Germinal center (tissue), 1 donor: Measurements from ENCODE around the gene ZFHX3.

ENCODE experiments used
- DNase-seq: peaks from one replicate; pipeline ENCODE4 v3.0.0; 2012; ENCODE audit warnings: mixed read lengths, low spot score

The ZFHX3 gene

GRCh38 chr16:73067671-73068540 is 20.0 kb upstream of the ZFHX3 start:
- no peak for DNase-seq

DNA sequence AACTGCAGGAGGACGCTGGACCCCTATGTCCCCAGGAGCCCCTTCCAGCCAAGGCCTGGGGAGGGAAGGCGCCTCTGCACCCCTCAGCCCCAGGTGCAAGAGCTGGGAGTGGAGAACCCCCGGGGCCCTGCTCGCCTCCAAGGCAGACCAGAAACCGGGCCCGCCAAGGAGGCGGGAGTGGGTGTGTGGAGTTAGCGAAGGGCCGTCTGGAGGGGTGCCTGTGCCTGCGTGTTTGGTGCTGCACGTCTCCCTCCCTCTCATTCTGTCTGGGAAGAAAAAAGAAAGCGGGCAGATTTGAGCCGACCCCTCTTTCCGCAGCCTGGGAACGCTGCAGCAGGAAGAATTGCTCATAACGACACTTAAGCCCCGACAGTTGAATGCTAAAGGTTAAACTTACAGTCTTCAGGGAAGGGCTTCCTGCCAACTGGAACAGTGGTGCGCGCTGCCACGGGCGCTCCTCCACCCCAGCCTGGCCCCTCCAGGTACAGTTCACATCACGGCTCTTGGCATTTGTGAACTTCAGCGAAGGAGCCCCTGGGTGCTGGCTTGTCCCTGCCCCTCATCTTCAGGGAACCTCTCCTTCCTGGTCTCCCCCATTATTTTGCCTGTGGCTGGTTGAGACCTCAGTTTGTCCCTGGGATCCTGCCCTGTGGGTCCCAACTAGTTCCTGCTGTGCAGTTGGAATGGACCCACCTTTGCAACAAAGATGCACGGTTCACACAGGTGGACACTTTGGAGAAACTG is 19.2 kb upstream of the ZFHX3 start:
- no peak for DNase-seq

DNA sequence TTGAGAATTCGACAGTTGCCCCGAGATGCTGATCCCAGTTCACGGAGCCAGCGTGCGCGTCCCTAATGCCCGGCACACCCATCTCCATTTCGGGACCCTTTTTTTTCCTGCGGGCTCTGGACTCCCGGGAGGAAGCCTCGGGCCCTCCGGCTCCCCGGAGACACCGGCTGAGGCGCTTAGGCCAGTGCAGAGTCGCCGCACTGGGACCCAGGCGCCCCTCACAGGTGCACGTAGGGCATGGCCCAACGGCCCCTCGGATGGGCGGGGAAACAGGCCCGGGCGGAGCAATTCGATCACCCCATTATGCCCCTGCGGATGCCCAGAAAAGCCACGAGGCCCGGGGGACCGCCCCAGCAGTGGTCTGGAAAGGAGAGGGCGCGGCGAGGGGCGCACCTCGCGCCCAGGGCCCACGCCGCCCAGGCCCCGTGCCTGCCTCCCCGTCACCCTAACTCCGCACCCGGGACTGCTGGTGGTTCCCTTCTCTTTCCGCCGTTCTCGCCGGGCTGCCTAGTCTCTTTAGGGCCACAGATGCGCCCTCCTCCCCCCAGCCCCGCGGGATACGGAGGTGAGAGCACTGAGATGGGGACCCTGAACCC is 18.5 kb upstream of the ZFHX3 start:
- DNase-seq, result no peak

- DNase-seq, result no peak
Measured at GRCh38 chr16:73065632-73066330, 17.9 kb upstream of the ZFHX3 start.

GRCh38 chr16:73064994-73065545 is 17.1 kb upstream of the ZFHX3 start:
- no peak for DNase-seq

- no peak for DNase-seq
Measured at GRCh38 chr16:73064212-73064993, 16.5 kb upstream of the ZFHX3 start.

DNA sequence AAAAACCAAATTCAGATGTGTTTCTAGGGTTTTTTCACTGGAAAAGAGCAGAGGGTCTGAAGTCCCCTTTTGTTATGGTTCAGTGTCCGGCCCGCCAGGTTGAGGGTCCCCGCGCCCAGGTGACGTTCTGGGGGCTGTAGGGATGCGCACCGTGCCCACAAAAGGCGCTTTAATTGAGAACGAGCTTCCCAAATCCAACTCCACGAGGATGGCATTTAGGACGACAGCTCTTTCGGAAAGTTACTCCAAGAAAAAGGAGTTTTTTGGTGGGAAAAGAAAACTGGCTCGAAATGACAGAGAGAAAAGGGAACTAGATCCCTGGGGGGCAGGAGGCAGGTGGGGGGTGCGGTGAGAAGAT is 15.9 kb upstream of the ZFHX3 start:
- no peak for DNase-seq

GRCh38 chr16:73062743-73063733 is 15.1 kb upstream of the ZFHX3 start:
- DNase-seq, result no peak

DNA sequence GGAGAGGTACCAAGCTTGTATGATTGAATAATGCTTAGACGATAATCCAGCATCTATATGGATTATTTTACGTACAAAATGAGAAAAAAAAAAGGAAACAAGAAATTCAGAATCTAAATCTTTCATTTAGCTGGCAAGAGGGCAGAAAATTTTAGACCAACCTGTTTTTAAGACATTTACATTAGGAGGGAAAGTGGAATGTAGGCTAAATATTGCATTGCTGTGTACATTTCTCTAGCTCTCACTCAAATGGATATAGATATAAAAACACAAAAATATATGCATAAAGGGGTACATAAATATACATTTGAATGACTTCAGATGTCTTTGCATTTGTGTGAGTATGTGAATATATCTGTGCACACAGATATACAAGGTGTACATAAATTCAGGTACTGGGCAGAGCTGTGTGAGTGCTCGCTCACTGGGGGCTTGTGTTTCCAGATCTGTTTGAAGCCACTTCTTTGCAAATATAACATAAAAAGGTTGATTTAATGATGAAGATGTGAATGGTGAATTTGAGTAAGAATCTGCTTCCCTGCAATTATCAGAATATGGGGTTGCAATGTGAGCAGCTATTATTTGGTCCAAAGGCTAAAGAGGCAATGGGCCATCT is 14.2 kb upstream of the ZFHX3 start:
- DNase-seq, result no peak

- DNase-seq, result no peak
Measured at GRCh38 chr16:73060892-73061490, 13.1 kb upstream of the ZFHX3 start.

GRCh38 chr16:73059779-73060615 is 12.1 kb upstream of the ZFHX3 start:
- DNase-seq, result no peak

DNA sequence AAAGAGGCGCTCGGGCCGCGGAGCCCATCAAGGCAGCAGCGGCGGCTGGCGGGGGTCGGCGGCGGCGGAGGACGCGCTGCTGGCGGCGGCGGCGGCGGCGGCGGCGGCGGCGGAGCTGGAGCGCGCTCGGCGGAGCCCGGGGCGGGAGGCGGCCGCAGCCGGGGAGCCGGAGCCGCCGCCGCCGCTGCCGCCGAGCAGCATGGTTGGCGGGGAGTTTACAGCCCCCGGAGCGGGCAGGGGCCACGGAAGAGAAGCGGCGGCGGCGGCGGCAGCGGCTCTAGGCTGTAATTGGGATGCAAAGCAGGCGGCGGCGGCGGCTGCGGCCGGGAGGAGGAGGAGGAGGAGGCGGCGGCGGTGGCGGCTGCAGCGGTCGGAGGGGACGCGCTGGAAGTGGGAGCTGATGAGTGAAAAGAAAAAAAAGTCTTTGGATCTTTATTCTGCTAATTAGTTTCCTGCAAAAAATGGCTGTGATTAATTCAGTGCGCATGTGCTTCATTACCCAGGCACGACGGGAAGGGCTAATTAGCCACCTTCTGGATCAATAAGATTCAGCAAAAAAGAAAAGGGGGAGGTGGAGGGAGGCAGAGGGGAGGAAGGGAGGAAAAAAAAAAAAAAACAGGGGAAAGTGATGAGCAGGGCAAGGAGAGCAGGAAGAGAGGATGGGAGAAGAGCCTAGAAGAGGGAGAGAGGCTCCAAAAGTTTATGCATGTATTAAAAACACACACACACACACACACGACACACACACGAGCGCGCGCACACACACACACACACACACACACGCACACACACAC is 10.9 kb upstream of the ZFHX3 start:
- peak; percentile 54 for DNase-seq

DNA sequence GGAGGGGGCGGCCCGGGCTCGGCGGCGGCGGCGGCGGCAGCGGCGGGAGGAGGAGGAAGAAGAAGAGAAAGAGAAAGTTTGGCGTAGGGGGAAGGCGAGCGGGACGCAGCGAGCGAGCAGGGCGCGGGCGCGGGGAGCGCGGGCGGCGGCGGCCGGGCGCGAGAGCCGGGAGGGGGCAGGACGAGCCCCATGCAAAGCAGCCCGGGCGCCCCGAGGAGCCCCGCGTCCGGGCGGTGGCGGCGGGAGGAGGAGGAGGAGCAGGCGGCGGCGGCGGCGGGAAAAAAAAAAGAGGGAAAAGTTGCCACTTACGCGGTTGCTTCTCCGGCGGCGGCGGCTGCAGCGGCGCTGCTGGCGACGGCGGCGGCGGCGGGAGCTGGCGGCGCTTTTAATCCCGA is 10.3 kb upstream of the ZFHX3 start:
- peak; percentile 76 for DNase-seq

- peak; percentile 50 for DNase-seq
Measured at GRCh38 chr16:73057291-73058210, 9.6 kb upstream of the ZFHX3 start.

GRCh38 chr16:73056921-73057290 is 9.0 kb upstream of the ZFHX3 start:
- no peak for DNase-seq

DNA sequence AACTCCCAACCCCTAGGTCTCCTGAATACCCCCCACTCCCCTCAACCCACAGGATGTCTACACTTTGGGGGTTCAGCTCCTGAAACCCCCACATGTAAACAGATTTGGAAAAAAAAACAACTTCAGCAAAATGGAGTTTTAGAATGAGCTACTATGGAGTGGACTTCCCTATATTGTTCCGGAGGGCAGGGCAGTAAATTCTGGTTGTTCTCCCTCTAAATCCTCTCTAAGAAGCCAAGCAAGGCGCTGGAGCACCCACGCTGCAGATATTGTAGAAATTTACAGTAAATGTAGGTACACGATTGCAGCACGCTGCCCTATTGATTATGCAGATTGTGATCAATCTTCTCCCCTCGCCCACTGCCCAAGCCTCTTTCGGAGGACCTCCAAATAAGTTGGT is 8.5 kb upstream of the ZFHX3 start:
- no peak for DNase-seq
